ENCODE results near the gene C10orf120. TPM values are rescaled to one million over a fixed set of nuclear protein-coding genes. Genes with fewer than 3 reads are reported as not detected.

The C10orf120 gene
- total RNA-seq, 1 experiment from 2014 or later: not detected

DNA sequence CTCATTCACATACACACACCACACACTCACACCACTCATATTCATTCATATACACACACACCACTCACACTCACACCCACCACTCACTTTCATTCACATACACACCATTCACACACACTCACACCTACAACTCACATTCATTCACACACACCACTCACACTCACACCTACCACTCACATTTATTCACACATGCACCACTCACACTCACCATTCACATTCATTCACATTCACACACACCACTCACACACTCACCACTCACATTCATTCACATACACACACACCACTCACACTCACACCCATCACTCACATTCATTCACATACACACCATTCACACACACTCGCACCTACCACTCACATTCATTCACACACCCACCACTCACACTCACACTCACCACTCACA is 25.4 kb upstream of the C10orf120 start:
- intact Hi-C loops (cut with micrococcal nuclease; ENCODE audit: unreplicated experiment): no loop called here
- H3K27ac Mint-ChIP-seq (ENCODE audit: unreplicated experiment): no peak overlapping the region
- TF ChIP-seq, protein P1, sequence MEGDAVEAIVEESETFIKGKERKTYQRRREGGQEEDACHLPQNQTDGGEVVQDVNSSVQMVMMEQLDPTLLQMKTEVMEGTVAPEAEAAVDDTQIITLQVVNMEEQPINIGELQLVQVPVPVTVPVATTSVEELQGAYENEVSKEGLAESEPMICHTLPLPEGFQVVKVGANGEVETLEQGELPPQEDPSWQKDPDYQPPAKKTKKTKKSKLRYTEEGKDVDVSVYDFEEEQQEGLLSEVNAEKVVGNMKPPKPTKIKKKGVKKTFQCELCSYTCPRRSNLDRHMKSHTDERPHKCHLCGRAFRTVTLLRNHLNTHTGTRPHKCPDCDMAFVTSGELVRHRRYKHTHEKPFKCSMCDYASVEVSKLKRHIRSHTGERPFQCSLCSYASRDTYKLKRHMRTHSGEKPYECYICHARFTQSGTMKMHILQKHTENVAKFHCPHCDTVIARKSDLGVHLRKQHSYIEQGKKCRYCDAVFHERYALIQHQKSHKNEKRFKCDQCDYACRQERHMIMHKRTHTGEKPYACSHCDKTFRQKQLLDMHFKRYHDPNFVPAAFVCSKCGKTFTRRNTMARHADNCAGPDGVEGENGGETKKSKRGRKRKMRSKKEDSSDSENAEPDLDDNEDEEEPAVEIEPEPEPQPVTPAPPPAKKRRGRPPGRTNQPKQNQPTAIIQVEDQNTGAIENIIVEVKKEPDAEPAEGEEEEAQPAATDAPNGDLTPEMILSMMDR (IDR thresholded peaks at IDR 0.05; ENCODE audit: unreplicated experiment): no peak
- no peak overlapping the region for H3K4me3 Mint-ChIP-seq (ENCODE audit: low read depth, unreplicated experiment)
- H3K27me3 Mint-ChIP-seq (ENCODE audit: unreplicated experiment): peaks cover 27% of the 10 kb centered on the region
- no peaks in the 10 kb centered on the region for H3K9me3 Mint-ChIP-seq (ENCODE audit: low read depth, unreplicated experiment)
- no peak for DNase-seq
- no TSS peak for BruUV-seq (replicated peaks)
- no peaks in the 10 kb centered on the region for H3K36me3 Mint-ChIP-seq (ENCODE audit: insufficient read depth, unreplicated experiment)
- CTCF ChIA-PET: no interaction called here
- no peaks in the 10 kb centered on the region for H3K4me1 Mint-ChIP-seq (ENCODE audit: low read depth, unreplicated experiment)

DNA sequence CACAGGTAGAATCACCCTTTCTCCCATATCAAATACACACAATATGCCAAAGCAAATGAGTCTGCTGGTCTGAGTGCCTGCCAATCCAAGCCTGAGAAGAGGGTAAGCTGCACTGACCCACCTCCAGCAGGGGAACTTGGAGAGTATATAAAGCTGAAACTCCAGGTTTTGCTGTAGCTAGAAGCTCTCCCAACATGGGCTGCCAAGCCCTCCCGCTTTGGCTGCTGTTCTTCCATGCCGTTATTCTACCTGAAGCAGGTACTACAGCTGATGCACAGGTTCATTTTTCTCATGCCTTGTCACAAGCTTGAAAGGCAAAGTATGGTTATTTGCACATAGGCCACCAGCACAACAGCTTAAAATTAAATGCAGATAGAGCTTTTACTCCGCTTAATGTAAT is 21.5 kb upstream of the C10orf120 start:
- Mint-ChIP-seq H3K4me3 (ENCODE audit: low read depth, unreplicated experiment) (no peak overlapping the region), H3K9me3 (ENCODE audit: low read depth, unreplicated experiment) (no peaks in the 10 kb centered on the region), H3K4me1 (ENCODE audit: low read depth, unreplicated experiment) (no peaks in the 10 kb centered on the region)

DNA sequence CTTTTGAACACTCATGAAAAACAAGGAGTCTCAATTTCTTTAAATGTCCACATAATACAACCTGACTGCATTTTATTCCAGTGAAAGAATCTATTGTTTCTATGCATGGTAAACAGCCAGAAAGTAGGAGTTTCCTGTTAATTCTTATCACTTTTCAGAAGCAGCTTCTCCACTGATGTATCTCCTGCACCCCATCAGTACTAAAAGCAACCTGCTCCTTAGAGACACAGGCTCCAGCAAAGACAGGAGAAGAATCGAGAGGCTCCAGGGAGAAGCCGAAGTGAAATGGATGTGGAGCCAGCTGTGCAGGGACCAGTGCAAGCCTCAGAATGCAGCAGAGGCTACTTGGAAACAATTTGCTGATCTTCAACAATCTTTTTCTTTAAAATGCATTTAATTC is 16.4 kb upstream of the C10orf120 start:
- H3K9me3 Mint-ChIP-seq (ENCODE audit: low read depth, unreplicated experiment): no peaks in the 10 kb centered on the region
- DNase-seq: no peak
- H3K27me3 Mint-ChIP-seq (ENCODE audit: unreplicated experiment): peaks cover 63% of the 10 kb centered on the region
- TF ChIP-seq, protein P1 (IDR thresholded peaks at IDR 0.05; ENCODE audit: unreplicated experiment): no peak
- H3K36me3 Mint-ChIP-seq (ENCODE audit: insufficient read depth, unreplicated experiment): no peaks in the 10 kb centered on the region
- H3K4me3 Mint-ChIP-seq (ENCODE audit: low read depth, unreplicated experiment): no peak overlapping the region
- no TSS peak for BruUV-seq (replicated peaks)
- no peaks in the 10 kb centered on the region for H3K4me1 Mint-ChIP-seq (ENCODE audit: low read depth, unreplicated experiment)
- intact Hi-C loops (cut with micrococcal nuclease; ENCODE audit: unreplicated experiment): no loop called here
- CTCF ChIA-PET: no interaction called here
- no peak overlapping the region for H3K27ac Mint-ChIP-seq (ENCODE audit: unreplicated experiment)

More for the DNA sequence above, 21.5 kb upstream of the C10orf120 start:
- intact Hi-C loops (cut with micrococcal nuclease; ENCODE audit: unreplicated experiment): no loop called here
- no TSS peak for BruUV-seq (replicated peaks)
- CTCF ChIA-PET: no interaction called here
- TF ChIP-seq, protein P1 (IDR thresholded peaks at IDR 0.05; ENCODE audit: unreplicated experiment): no peak
- H3K36me3 Mint-ChIP-seq (ENCODE audit: insufficient read depth, unreplicated experiment): no peaks in the 10 kb centered on the region
- no peak for DNase-seq
- no peak overlapping the region for H3K27ac Mint-ChIP-seq (ENCODE audit: unreplicated experiment)
- H3K27me3 Mint-ChIP-seq (ENCODE audit: unreplicated experiment): peaks cover 48% of the 10 kb centered on the region

DNA sequence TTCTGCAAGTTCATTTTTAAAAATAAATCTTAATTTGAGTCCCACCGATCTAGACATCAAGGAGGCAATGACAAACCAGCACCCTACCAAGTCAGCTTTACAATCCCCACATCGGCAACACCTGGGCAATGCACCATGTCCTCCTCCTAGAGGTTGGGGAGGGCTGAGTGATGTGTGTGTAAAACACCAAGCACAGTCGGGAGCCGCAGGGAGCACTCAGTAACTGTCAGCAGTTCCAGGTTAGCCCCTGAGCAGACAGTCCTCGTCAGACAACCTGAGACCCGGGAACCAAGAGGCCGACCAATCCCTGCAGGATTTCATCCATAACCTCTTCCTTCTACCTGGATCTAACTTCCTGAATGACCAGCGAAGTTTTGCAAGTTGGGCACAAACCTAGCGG is 15.9 kb upstream of the C10orf120 start:
- CTCF ChIA-PET: no interaction called here
- Mint-ChIP-seq H3K4me1 (ENCODE audit: low read depth, unreplicated experiment) (no peaks in the 10 kb centered on the region), H3K27ac (ENCODE audit: unreplicated experiment) (no peak overlapping the region), H3K36me3 (ENCODE audit: insufficient read depth, unreplicated experiment) (no peaks in the 10 kb centered on the region), H3K9me3 (ENCODE audit: low read depth, unreplicated experiment) (no peaks in the 10 kb centered on the region), H3K27me3 (ENCODE audit: unreplicated experiment) (peaks cover 58% of the 10 kb centered on the region), H3K4me3 (ENCODE audit: low read depth, unreplicated experiment) (no peak overlapping the region)
- DNase-seq: no peak
- intact Hi-C loops (cut with micrococcal nuclease; ENCODE audit: unreplicated experiment): no loop called here
- BruUV-seq (replicated peaks): no TSS peak
- TF ChIP-seq, protein P1 (IDR thresholded peaks at IDR 0.05; ENCODE audit: unreplicated experiment): no peak

Data from Calu3 (cell line).